Jurkat, Clone E6-1 (cell line): Measurements from ENCODE around the gene CCSAP.

Experiments used
- DNase-seq: peaks from one replicate; pipeline ENCODE4 v3.0.0-alpha.2; 2011; ENCODE audit warnings: low read depth, low spot score
- H3K4me3 ChIP-seq: 2 replicates; pipeline ENCODE4 v1.5.1; 2011; ENCODE audit warnings: mild to moderate bottlenecking, low read length, control low read depth, moderate library complexity

The CCSAP gene

DNA sequence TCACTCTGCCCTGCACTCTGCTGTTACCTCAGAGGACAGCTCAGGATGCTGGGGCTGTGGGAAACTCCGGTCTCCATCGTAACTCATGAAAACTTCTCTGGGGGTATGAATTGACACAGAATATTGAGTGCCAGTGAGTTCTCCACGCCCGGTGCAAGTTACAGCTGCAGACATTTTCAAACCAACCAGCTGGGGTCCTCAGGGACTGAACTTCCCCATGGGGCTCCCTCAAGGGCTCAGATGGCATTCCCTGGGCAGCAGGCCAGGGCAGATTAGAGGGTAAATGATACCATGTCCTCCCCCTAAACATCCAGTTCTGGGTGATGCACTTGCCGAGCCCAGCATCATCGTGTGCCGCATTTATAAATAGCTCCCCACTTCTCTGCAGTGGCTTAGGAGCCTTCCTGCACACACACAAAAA is 27.8 kb upstream of the CCSAP start:
- H3K4me3 ChIP-seq = no peak overlapping the region
- no peak for DNase-seq

DNA sequence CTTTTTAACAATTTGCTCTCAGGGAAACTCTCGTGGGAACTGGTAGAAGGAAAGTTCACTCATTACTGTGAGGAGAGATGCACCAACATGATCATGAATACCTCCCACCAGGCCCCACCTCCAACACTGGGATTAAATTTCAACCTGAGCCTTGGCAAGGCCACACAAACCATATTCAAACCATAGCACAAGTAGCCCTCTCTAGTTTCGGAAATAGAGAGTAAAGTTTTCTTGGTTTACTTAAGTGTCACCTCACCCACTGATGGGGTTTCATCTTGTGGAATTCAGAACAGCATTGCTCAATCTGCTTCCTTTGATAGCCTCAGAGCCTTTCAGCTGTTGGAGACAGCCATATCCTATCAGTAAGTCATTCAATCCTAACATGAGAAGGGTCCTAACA is 25.5 kb upstream of the CCSAP start:
- no peak for DNase-seq
- no peak overlapping the region for H3K4me3 ChIP-seq

DNA sequence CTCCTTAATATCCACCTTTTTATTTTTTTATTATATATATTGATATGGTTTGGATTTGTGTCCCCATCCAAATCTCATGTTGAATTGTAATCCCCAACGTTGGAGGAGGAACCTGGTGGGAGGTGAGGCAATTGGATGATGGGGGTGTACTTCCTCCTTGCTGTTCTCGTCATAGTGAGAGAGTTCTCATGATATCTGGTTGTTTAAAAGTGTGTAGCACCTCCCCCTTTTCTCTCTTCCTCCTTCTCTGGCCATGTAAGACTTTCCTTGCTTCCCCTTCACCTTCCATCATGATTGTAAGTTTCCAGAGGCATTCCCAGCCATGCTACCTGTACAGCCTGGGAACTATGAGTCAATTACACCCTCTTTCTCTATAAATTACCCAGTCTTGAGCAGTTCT is 22.7 kb upstream of the CCSAP start:
- DNase-seq = no peak
- H3K4me3 ChIP-seq = no peak overlapping the region

DNA sequence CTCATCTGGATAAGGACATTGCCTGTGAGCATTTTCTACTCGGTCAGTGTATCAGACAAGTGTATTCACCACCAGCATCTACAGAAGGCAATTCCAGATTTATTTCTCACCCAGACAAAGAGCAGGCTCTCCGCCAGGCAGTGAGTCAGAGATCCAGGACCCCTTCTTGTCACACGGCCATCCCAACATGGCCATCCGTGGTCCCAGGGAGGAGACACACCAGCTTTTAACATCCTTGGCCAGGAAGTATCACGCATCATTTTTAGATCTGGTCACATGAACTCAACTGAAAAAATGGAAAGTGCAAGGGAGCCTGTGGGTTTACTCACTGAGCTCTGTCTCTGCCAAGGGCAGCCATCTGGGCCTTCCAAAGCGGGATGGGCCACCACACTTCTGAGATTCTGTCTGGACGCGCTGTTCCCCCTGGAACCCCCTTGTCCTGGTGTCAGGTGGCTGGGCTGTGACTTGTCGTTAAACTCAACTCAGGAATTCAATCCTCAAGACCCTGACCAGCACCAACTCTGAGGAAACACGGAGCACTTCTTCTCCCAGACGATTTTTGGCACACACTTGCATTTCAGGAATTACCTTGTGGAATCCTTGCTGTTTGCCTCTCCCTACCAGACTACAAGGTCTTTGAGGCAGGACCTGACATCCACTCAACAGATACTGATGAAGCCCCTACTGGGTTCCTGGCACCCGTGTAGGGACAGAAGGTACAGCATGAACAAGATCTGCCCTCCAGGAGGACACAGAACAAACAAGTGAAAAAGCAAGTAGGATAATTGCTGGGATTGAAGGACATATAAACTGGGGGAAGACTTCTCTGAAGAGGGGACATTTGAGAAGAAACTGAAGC is 21.6 kb upstream of the CCSAP start:
- no peak overlapping the region for H3K4me3 ChIP-seq
- no peak for DNase-seq

DNA sequence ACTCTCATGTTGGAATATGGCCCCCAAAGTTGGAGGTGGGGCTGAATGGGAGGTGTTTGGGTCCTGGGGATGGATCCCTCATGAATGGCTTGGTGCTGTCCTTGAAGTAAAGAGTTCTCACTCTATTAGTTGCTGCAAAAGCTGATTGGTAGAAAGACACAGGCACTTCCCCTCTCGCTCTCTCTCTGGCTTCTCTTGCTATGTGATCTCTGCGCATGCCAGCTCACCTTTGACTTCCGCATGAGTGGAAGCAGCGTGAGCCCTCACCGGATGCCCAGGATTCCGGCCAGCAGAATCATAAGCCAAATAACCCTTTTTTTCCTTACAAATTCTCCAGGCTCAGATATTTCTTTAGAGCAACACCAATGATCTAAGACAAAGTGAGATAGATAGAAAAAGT is 20.9 kb upstream of the CCSAP start:
- H3K4me3 ChIP-seq = no peak overlapping the region
- no peak for DNase-seq

DNA sequence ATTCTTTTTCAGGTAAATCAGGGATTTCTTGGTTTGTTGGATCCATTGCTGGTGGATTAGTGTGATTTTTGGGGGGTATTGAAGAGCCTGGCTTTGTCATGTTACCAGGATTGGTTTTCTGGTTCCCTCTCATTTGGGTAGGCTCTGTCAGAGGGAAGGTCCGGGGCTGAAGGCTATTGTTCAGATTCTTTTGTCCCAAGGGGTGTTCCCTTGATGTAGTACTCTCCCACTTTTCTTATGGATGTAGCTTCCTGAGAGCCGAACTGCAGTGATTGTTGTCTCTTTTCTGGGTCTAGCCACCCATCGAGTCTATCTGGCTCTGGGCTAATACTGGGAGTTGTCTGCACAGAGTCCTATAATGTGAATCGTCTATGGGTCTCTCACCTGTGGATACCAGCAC is 17.6 kb upstream of the CCSAP start:
- H3K4me3 ChIP-seq = no peak overlapping the region
- DNase-seq = no peak

DNA sequence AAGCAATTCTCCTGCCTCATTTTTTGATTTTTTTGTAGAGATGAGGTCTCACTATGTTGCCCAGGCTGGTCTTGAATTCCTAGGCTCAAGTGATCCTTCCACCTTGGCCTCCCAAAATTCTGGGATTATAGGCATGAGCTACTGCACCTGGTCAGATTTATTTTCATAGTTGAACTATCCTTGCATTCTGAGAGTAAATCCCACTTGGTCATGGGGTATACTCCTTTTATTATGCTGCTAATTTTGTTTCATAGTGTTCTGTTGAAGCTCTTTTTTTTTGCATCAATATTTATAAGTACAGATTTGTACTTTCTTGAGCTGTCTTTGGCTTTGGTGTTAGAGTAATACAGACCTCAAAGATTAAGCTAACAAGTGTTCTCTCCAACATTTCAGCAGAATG is 12.8 kb upstream of the CCSAP start:
- DNase-seq = no peak
- no peak overlapping the region for H3K4me3 ChIP-seq

DNA sequence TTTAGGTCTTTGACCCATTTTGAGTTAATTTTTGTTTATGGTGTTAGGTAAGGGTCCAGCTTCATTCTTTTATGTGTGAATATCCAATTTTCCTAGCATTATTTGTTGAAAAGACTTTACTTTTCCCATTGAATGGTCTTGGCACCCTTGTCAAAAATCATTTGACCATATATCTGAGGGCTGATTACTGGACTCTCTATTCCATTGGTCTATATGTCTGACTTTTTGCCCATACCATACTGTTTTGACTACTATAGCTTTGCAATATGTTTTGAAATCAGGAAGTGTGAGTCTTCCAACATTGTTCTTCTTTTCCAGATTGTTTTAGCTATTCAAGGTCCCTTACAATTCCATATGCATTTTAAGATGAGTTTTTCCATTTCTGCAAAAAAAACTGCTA is 11.4 kb upstream of the CCSAP start:
- no peak overlapping the region for H3K4me3 ChIP-seq
- no peak for DNase-seq

DNA sequence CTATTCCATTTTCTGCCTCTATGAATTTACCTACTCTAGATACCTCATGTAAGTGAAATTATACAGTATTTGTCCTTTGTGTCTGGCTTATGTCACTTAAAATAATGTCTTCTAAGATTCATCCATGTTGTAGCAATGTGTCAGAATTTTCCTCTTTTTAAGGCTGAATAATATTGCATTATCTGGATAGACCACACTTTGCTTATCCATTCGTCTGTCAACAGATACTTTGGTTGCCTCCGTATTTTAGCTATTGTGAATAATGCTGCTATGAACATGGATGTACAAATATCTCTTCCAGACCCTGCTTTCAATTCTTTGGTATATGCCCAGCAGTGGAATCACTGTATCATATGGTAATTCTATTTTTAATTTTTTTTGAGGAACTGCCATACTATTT is 10.1 kb upstream of the CCSAP start:
- no peak for DNase-seq
- no peak overlapping the region for H3K4me3 ChIP-seq

DNA sequence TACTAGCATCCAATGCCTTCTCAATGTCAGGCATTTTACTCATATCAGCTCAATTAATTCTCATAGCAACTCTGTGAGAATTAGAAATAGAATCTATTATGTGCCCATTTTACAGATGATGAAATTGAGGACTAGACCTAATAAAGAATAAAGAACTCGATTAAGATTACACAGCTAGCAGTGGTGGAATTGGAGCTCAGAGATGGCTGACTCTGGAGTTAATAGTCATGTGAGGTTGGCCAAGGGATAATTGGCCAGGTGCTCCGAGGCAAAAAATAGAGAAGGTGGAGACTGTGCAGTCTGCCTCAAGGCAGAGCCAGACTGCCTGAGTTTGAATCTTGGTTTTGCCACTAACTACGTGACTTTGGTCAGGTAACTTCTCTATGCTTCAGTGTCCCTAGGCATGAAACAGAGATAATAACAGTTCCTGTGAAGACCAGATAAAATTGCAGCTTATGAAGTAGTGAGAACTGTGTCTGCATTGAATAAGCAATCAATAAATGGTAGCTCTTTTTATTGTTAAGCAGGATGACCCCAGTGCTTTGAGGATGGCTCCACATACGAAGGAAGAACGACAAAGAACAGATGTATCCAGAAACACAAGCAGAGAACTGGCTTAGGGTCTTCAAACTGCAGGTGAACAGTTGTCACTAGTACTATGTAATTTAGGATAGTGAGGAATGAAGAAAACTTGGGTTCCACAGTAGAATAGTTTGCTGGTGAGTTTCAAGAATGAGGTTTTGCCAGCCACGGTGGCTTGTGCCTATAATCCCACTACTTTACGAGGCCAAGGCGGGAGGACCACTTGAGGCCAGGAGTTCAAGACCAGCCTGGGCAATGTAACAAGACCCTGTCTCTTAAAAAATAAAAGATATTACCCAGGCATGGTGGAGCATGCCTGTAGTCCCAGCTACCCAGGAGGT is 6.9 kb upstream of the CCSAP start:
- no peak overlapping the region for H3K4me3 ChIP-seq
- DNase-seq = no peak

DNA sequence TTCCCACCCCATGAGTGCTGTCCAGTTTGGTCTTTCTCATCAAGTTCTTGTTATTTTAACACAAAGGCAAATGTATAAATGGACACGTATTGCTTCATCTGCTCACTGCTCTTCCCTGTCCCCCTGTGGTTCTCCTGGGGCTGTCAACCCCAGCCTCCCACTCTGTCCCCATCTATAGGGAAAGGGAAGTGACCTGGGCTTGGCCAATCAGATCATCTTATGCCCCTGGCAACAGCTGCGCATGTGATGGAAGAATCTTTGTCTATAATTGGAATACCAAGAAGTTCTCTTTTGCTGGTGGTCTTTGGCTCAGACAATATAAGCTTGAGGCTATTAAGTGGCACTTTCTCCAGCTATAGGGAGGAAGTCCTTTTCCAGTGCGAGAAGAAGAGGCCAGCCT is 4.7 kb upstream of the CCSAP start:
- no peak for DNase-seq
- no peak overlapping the region for H3K4me3 ChIP-seq

DNA sequence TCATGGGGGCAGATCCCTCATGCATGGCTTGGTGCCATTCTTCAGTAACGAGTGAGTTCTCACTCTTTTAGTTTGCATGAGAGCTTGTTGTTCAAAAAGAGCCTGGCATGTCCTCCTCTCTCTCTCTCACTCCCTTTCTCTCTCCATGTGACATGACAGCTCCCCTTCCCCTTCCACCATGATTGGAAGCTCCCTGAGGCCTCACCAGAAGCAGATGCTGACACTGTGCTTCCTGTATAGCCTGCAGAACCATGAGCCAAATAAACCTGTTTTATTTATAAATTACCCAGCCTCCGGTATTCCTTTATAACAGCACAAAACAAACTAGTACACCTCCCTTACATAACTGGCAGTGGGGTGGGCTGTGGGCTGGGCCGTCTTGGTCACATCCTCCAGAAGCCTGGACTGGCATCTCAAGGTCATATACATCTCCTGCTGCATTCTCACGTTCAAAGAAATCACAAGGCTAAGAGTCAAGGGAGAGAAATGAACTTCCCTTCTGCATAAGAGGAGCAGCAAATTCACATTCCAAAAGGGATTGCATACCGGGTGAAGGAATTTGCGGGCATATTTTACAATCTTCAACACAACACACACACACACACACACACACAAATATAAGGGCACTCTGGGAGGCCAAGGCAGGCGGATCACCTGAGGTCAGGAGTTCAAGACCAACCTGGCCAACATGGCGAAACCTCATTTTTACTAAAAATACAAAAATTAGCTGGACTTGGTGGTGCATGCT is 2.3 kb upstream of the CCSAP start:
- H3K4me3 ChIP-seq = no peak overlapping the region
- no peak for DNase-seq

DNA sequence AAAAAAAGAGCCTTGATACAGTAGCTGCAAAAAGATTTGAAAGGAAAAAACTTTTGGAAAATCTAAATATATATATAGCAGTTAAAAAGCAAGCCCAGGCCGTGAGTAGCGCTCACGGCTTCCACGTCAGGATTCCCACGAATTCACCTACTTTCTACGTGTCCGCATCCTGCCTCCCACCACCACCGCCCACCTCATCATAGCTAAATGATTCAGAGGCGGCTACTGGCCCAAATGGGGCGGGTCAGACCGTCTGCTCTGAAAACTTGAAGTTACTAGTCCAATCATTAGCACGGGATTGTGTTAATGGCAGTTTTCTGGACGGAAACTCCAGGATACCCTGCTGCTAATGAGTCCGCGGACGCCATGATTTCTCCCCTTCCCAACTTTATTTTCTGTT is 1.3 kb upstream of the CCSAP start:
- no peak overlapping the region for H3K4me3 ChIP-seq
- no peak for DNase-seq

DNA sequence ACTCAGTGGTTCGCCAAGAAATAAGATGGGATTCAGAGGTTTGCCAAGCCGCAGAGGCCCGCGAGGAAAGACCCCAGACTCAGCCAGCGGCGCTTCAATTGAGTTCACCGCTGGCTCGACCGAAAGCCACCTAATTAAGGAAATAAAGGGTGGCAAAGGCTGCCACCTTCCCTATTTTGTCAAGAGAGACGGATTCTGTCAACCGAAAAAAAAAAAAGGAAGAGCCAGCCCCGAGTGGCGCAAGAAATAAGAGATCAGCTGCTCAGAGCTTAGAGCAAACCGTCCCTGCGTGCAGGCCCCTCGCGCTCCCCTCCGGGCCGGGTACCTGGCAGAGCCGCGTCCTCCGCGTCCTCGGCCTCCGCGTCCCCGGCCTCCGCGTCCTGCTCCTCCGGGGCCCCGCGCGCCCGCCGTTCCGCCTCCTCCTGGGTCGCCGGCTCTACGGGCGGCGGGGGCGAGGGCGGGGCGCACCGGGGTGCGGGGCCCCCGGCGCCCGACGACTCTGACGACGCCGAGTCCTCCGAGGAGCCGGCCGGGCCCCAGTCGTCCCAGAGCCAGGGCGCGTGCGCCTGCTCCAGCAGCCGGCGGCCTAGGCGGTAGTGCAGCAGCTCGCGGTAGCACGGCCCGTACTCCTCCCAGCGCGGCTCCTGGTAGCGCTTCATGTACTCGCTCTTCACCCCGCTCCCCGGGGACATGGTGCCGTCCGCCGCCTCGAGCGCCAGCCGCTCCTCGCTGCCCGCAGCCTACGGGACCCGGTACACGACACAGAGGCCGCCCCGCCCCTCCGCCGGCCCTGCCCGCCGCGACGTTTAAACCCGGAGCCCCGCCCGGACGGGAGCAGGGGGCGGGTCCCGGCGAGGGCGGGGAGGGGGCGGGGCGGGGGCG is 832 bp downstream of the CCSAP start:
- peak overlapping the region; percentile 79 for H3K4me3 ChIP-seq
- DNase-seq = peak; percentile 66

DNA sequence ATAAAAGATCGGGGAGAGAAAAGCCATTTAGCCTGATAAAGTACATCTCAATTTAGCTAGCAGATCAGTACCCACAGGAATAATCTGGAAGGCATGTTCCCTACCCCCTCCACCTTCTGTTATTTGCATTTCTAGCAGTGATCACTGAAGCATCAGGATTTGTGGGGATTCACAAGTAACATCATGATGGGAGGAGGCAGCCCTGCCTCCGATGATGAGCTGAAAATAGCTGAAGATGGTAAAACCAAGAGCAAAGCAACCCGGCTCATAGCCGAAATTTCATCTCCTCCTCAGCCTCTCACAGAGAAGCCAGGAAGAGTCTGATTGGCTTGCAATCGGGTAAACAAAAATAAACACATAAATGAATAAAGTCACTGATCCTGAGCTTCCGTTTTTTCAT is 2.4 kb downstream of the CCSAP start:
- no peak overlapping the region for H3K4me3 ChIP-seq
- DNase-seq = no peak

DNA sequence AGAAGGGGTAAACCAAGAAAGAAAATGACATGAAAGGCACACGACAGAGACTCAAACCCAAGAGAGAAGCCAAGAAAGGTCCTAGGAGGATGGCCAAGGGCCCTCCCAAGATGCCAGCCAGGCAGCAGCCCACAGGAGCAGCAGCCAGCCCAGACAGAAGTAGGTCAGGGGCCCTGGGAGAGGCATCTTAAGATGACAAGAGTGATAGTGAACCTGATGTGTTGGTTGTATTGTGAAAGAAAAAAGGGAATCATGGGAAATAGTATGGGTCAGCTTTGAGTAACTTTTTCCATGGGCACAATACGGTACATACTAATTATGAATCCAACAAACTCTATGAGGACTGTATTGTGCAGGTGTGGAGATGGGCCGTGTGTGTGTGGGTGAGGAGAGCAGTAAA is 3.3 kb downstream of the CCSAP start:
- H3K4me3 ChIP-seq = no peak overlapping the region

DNA sequence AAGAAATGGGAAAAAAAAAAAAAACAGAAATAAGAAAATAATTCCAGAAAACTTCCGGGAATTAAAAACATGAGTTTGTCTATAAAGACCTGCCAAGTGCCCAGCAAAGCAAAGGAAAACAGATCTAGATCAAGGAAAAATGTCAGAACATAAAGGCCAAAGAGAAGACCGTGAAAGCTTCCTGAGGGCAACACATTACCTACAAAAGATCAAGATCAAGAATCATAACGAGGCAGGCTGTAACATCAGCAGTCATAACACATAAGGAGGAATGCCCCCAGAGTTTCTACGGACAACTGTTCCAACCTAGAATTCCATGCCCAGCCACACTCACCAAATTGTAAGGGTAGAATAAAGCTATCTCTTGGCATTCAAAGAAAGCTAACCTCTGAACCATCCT is 3.8 kb downstream of the CCSAP start:
- DNase-seq = no peak
- no peak overlapping the region for H3K4me3 ChIP-seq

More for the DNA sequence above, 3.3 kb downstream of the CCSAP start:
- no peak for DNase-seq

DNA sequence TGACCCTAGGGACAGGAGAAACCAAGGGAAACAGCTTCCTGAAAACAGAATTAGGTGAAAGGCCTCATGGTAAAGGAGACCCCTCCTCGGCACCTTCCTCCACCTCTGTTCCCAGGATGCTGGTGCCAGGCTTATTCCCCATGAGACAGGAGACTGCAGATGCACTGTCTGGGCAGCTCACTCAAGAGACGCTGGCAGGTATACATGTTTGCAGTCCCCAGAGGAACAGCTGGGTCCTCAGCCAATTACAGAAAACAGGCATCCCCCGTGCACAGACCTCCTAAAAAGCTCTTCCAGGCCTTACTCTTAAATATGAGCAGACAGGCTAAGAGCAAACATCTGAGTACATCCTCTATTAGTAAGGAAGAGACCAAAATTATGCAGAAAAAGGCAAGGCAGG is 6.5 kb downstream of the CCSAP start:
- no peak overlapping the region for H3K4me3 ChIP-seq
- no peak for DNase-seq

DNA sequence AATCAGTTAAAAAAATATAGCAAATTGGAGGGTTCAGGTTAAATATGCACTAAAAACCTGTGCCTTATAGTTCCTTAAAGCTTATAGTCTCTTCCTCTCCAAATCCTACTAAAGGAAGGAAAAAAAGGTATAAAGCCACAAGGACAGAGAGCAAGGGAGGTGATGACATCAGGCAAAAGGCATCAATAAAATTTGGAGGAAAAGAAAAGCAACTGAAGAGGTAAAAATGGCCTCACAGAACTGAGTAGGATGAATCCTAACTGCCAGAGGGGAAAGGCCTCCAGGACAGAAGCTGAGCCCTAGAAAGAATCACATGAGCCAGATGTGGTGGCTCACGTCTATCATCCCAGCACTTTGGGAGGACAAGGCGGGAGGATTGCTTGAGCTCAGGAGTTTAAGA is 8.1 kb downstream of the CCSAP start:
- H3K4me3 ChIP-seq = no peak overlapping the region
- no peak for DNase-seq
